GM12878 (cell line): ENCODE results near the gene PIEZO2. TPM values are rescaled to one million over a fixed set of nuclear protein-coding genes. Genes with fewer than 3 reads are reported as not detected.

Source experiments
- ATAC-seq: fragments of 200-7000 bp; cut with Tn5 transposase; 3 replicates; pipeline ENCODE4 v1.9.1; 2020; ENCODE audit warnings: mild to moderate bottlenecking, moderate library complexity
- BruUV-seq: library from RNA; stranded (reverse); fragments of 400-500 nt; replicated peaks from 2 replicates; lab custom pipeline; 2021; lab: Mats Ljungman, UMichigan
- CTCF ChIA-PET: fragments of 300-600 bp; sonication (Branson Sonifier 250); formaldehyde crosslinking; extraction: SDS; loops from one replicate; lab custom pipeline; 2021; ENCODE audit warnings: inconsistent platforms; lab: Yijun Ruan, JAX
- POLR2A ChIA-PET: fragments of 350-600 bp; formaldehyde crosslinking; extraction: SDS; loops from one replicate; lab custom pipeline; 2021; ENCODE audit warnings: inconsistent platforms; lab: Charles Lee
- RAD21 ChIA-PET: fragments of 300-600 bp; sonication (Branson Sonifier 250); formaldehyde crosslinking; loops from one replicate; lab custom pipeline; 2023; ENCODE audit warnings: antibody characterized with exemption; ENCODE audit not compliant: unreplicated experiment; lab: Charles Lee
- SMC1A ChIA-PET: fragments of 300-600 bp; sonication (Branson Sonifier 250); formaldehyde crosslinking; loops from one replicate; lab custom pipeline; 2023; ENCODE audit not compliant: unreplicated experiment, uncharacterized antibody; lab: Charles Lee
- DNase-seq: peaks from one replicate; pipeline ENCODE4 v3.0.0-alpha.2; 2011; ENCODE audit warnings: low read depth, low spot score
- FAIRE-seq: peaks from 3 replicates; lab custom pipeline; 2011; peaks lifted over from hg19 to GRCh38; lab: Jason Lieb, UNC
- H2AFZ ChIP-seq: 2 replicates; pipeline ENCODE4 v1.6.0; 2011; ENCODE audit warnings: low read depth, low read length, control low read depth; ENCODE audit not compliant: control insufficient read depth
- H3K27ac ChIP-seq: 2 replicates; pipeline ENCODE4 v1.5.1; 2011; ENCODE audit warnings: control low read depth; ENCODE audit not compliant: control insufficient read depth, insufficient read depth
- H3K27me3 ChIP-seq, 2 experiments: replicated peaks in 1 of 2; 2 replicates each; pipeline versions ENCODE4 v1.6.0 to v1.6.1; 2011; ENCODE audit warnings: low read length in 1 of 2; ENCODE audit not compliant: control insufficient read depth in 2 of 2, insufficient read depth in 2 of 2
- H3K36me3 ChIP-seq, 2 experiments: 2 replicates each; pipeline ENCODE4 v1.5.1; 2011; ENCODE audit warnings: low read length in 1 of 2; ENCODE audit not compliant: control insufficient read depth in 2 of 2, insufficient read depth in 2 of 2
- H3K4me1 ChIP-seq: 2 replicates; pipeline ENCODE4 v1.6.1; 2011; ENCODE audit warnings: mild to moderate bottlenecking, low read length, moderate library complexity, mixed read lengths; ENCODE audit not compliant: control insufficient read depth, insufficient read depth
- H3K4me2 ChIP-seq: 2 replicates; pipeline ENCODE4 v1.6.0; 2011; ENCODE audit warnings: control low read depth; ENCODE audit not compliant: control insufficient read depth, insufficient read depth
- H3K4me3 ChIP-seq: fragments of 200-600 bp; sonication (generic); 2 replicates; pipeline ENCODE4 v1.5.1; 2016
- H3K79me2 ChIP-seq: 2 replicates; pipeline ENCODE4 v1.6.0; 2011; ENCODE audit warnings: low read length; ENCODE audit not compliant: control insufficient read depth, insufficient read depth
- H3K9ac ChIP-seq: 2 replicates; pipeline ENCODE4 v1.8.0; 2011; ENCODE audit warnings: low read length, control low read depth, mixed read lengths; ENCODE audit not compliant: control insufficient read depth, insufficient read depth
- H3K9me3 ChIP-seq: replicated peaks from 3 replicates; pipeline ENCODE4 v1.5.1; 2011; ENCODE audit warnings: mild to moderate bottlenecking, low read length; ENCODE audit not compliant: control insufficient read depth, insufficient read depth
- H4K20me1 ChIP-seq: 2 replicates; pipeline ENCODE4 v1.6.0; 2011; ENCODE audit not compliant: control insufficient read depth, insufficient read depth
- CREB1 ChIP-seq: IDR thresholded peaks from 2 replicates; pipeline ENCODE4 v1.6.1; 2012; ENCODE audit warnings: low read depth, mild to moderate bottlenecking, inconsistent platforms
- CTCF ChIP-seq, 3 experiments: IDR thresholded peaks in 2 of 3; conservative IDR thresholded peaks in 1 of 3; 2 replicates each; pipeline ENCODE4 v1.5.1; 2011; ENCODE audit warnings: low read depth in 3 of 3, low read length in 3 of 3, mild to moderate bottlenecking in 3 of 3, control low read depth in 2 of 3, moderate library complexity in 2 of 3, inconsistent platforms in 1 of 3, mixed read lengths in 1 of 3; ENCODE audit not compliant: control insufficient read depth in 2 of 3, insufficient read depth in 1 of 3; ENCODE audit errors: extremely low read depth in 1 of 3
- DPF2 ChIP-seq: fragments of 450-650 bp; IDR thresholded peaks from 2 replicates; pipeline ENCODE4 v1.6.1; 2017; ENCODE audit warnings: mild to moderate bottlenecking
- EED ChIP-seq: sonication (generic); IDR thresholded peaks from 2 replicates; pipeline ENCODE4 v1.6.1; 2016; ENCODE audit warnings: antibody characterized with exemption, low read depth
- EP300 ChIP-seq, 2 experiments: fragments of 150-350 bp in 1 of 2; IDR thresholded peaks; 2 replicates each; pipeline ENCODE4 v1.6.1; 2011 to 2012; ENCODE audit warnings: low read depth in 2 of 2, low read length in 2 of 2, borderline replicate concordance in 1 of 2, improper control_type of control experiment in 1 of 2, inconsistent platforms in 1 of 2; ENCODE audit not compliant: control insufficient read depth in 1 of 2
- FOS ChIP-seq: IDR thresholded peaks from 3 replicates; pipeline ENCODE4 v1.6.1; 2011; ENCODE audit warnings: borderline replicate concordance; ENCODE audit not compliant: insufficient read length; ENCODE audit errors: extremely low read depth
- HDAC2 ChIP-seq: fragments of 200-600 bp; sonication (generic); IDR thresholded peaks from 2 replicates; pipeline ENCODE4 v1.6.1; 2017
- HDAC6 ChIP-seq: fragments of 200-600 bp; sonication (generic); IDR thresholded peaks from one replicate; pipeline ENCODE4 v1.8.0; 2017; ENCODE audit warnings: antibody characterized with exemption; ENCODE audit not compliant: unreplicated experiment
- MTA2 ChIP-seq: fragments of 450-650 bp; IDR thresholded peaks from 2 replicates; pipeline ENCODE4 v1.6.1; 2016; ENCODE audit warnings: low read depth, mild to moderate bottlenecking, moderate library complexity
- NR2C1 ChIP-seq: fragments of 450-650 bp; IDR thresholded peaks from 2 replicates; pipeline ENCODE4 v1.6.1; 2017; ENCODE audit warnings: antibody characterized with exemption, mild to moderate bottlenecking, moderate library complexity
- RELA ChIP-seq: fragments of 450-650 bp; IDR thresholded peaks from 2 replicates; pipeline ENCODE4 v1.8.0; 2014; ENCODE audit warnings: borderline replicate concordance; ENCODE audit not compliant: partially characterized antibody
- TCF12 ChIP-seq: IDR thresholded peaks from 2 replicates; pipeline ENCODE4 v1.6.1; 2011; ENCODE audit warnings: low read depth, mild to moderate bottlenecking, low read length
- YBX1 ChIP-seq: fragments of 450-650 bp; IDR thresholded peaks from 2 replicates; pipeline ENCODE4 v1.6.1; 2016; ENCODE audit warnings: antibody characterized with exemption
- ZNF24 ChIP-seq: fragments of 450-650 bp; IDR thresholded peaks from 2 replicates; pipeline ENCODE4 v1.6.1; 2017; ENCODE audit warnings: antibody characterized with exemption, mild to moderate bottlenecking
- WGBS: methylation state at CpG from one replicate; pipeline ENCODE4 v1.1.6; 2016; ENCODE audit warnings: low lambda C conversion rate; ENCODE audit not compliant: insufficient replicate concordance, insufficient coverage; ENCODE audit errors: missing lambda C conversion rate; 5-methylcytosine and 5-hydroxymethylcytosine counted together
- in situ Hi-C: fragments of 300-500 bp; cut with MboI; formaldehyde crosslinking; loops from 9 replicates; pipeline ENCODE4 v1.14.3; 2018; ENCODE audit warnings: mixed read lengths
- intact Hi-C: fragments of 100-400 bp; cut with micrococcal nuclease; formaldehyde crosslinking; loops from one replicate; pipeline ENCODE4 v1.14.2; 2022; ENCODE audit not compliant: unreplicated experiment
- polyA plus RNA-seq, 11 experiments: library from polyadenylated mRNA; depleted of rRNA in 4 of 11; unstranded in 6 of 11; stranded (reverse) in 5 of 11; fragments of >200 nt; fragmentation: Nextera tagmentation in 4 of 11; fragmentation: Illumina TruSeq in 1 of 11; extraction: Ambion mirVana in 4 of 11; extraction: Trizol in 1 of 11; gene quantifications; 1 replicate in 1 of 11; 2 replicates in 10 of 11; pipeline versions ENCODE4 v1.2.1 to v1.2.3, GENCODE V29; 2011 to 2016; ENCODE audit warnings: inconsistent platforms in 2 of 11, missing spikeins in 2 of 11, low read depth in 1 of 11
- total RNA-seq, 4 experiments: library from RNA; depleted of rRNA in 3 of 4; stranded (reverse); fragments of >200 nt in 3 of 4; fragmentation: Illumina TruSeq in 1 of 4; extraction: Trizol in 1 of 4; gene quantifications; 2 replicates each; pipeline versions ENCODE4 v1.2.1 to v1.2.3, GENCODE V29; 2013 to 2021
- TF ChIP-seq, protein P1 (sequence below): fragments of 450-650 bp; IDR thresholded peaks from 2 replicates; pipeline ENCODE4 v1.6.1; 2017; ENCODE audit warnings: mild to moderate bottlenecking

PIEZO2 gene
- total and polyA plus RNA-seq, 10 of the 15 experiments (the other 5 are each of a cell fraction or from before 2014, with no cell fraction given) = 6.7 to 42.3 (median 27.4) TPM

- no peak overlapping the region for H2AFZ ChIP-seq
- no peaks in the 10 kb centered on the region for H3K4me1 ChIP-seq
- intact Hi-C loops = no loop called here
- SMC1A ChIA-PET = interaction anchor here (1.0 to 1.3 kb wide), 6 partner anchors 17 to 52 kb away, joined by 3 to 5 read pairs (median 4); no protein-coding TSS in a partner anchor
- in situ Hi-C loops = no loop called here
- peaks cover under 1% of the 10 kb centered on the region for H3K79me2 ChIP-seq
- FAIRE-seq (no peak), ATAC-seq (no peak), DNase-seq (no peak)
- no peaks in the 10 kb centered on the region for H3K27me3 ChIP-seq
- no peak overlapping the region for H3K27ac ChIP-seq
- no peaks in the 10 kb centered on the region for H4K20me1 ChIP-seq
- no peak overlapping the region; the same call in 1 of the 2 replicates for H3K4me2 ChIP-seq
- no peaks in the 10 kb centered on the region for H3K36me3 ChIP-seq
- TF ChIP-seq YBX1 (no peak), MTA2 (no peak), CREB1 (no peak), HDAC2 (no peak), ZNF24 (no peak)
- BruUV-seq = no TSS peak
- peaks cover 22% of the 10 kb centered on the region for H3K9me3 ChIP-seq
- WGBS = 93% methylated on average over 2 of the region's 2 CpGs
- H3K9ac ChIP-seq = no peak overlapping the region
- H3K4me3 ChIP-seq = no peak overlapping the region
- POLR2A ChIA-PET = no interaction called here
- RAD21 ChIA-PET = interaction anchor here (0.9 kb wide), 1 partner anchor 39 kb away, joined by 3 read pairs; no protein-coding TSS in a partner anchor
- CTCF ChIA-PET = interaction anchor here (1.3 kb wide), 1 partner anchor 52 kb away, joined by 7 read pairs; no protein-coding TSS in a partner anchor
Measured at GRCh38 chr18:10989486-10989885, 159.9 kb downstream of the PIEZO2 start.

GRCh38 chr18:10985689-10986088, 163.7 kb downstream of the PIEZO2 start:
- Histone ChIP-seq H3K79me2 (peaks cover 7% of the 10 kb centered on the region), H4K20me1 (no peaks in the 10 kb centered on the region), H3K27me3 (no peaks in the 10 kb centered on the region), H3K27ac (no peak overlapping the region), H2AFZ (no peak overlapping the region), H3K36me3 (no peaks in the 10 kb centered on the region), H3K9me3 (peaks cover 22% of the 10 kb centered on the region), H3K4me1 (no peaks in the 10 kb centered on the region), H3K9ac (no peak overlapping the region), H3K4me3 (no peak overlapping the region), H3K4me2 (no peak overlapping the region)
- POLR2A ChIA-PET = no interaction called here
- in situ Hi-C loops (no loop called here), intact Hi-C loops (no loop called here)
- DNase-seq (no peak), ATAC-seq (no peak), FAIRE-seq (no peak)
- CTCF ChIA-PET = interaction anchor here (1.4 kb wide), 1 partner anchor 56 kb away, joined by 4 read pairs; no protein-coding TSS in a partner anchor
- RAD21 ChIA-PET = no interaction called here
- SMC1A ChIA-PET = interaction anchor here (0.8 to 1.5 kb wide), 3 partner anchors 12 to 57 kb away, joined by 3 to 5 read pairs (median 3); no protein-coding TSS in a partner anchor
- BruUV-seq = no TSS peak
- WGBS = 55% methylated on average over 2 of the region's 2 CpGs
- TF ChIP-seq CTCF (IDR thresholded peaks at IDR 0.05 in 2 of 3, conservative IDR thresholded peaks at IDR 0.05 in 1 of 3; ENCODE audit: control insufficient read depth in 2 of 3, extremely low read depth in 1 of 3, insufficient read depth in 1 of 3, low read depth in 3 of 3, low read length in 3 of 3) = no peak
- no peak for TF ChIP-seq NR2C1
- no peak for TF ChIP-seq HDAC6
- TF ChIP-seq DPF2 = no peak
- no peak for TF ChIP-seq EED
- TF ChIP-seq EP300 (IDR thresholded peaks at IDR 0.05; ENCODE audit: borderline replicate concordance in 1 of 2, control insufficient read depth in 1 of 2, low read depth in 2 of 2, low read length in 2 of 2) = no peak
- no peak for TF ChIP-seq TCF12
- TF ChIP-seq RELA = no peak
- TF ChIP-seq FOS = no peak
- TF ChIP-seq, protein P1, sequence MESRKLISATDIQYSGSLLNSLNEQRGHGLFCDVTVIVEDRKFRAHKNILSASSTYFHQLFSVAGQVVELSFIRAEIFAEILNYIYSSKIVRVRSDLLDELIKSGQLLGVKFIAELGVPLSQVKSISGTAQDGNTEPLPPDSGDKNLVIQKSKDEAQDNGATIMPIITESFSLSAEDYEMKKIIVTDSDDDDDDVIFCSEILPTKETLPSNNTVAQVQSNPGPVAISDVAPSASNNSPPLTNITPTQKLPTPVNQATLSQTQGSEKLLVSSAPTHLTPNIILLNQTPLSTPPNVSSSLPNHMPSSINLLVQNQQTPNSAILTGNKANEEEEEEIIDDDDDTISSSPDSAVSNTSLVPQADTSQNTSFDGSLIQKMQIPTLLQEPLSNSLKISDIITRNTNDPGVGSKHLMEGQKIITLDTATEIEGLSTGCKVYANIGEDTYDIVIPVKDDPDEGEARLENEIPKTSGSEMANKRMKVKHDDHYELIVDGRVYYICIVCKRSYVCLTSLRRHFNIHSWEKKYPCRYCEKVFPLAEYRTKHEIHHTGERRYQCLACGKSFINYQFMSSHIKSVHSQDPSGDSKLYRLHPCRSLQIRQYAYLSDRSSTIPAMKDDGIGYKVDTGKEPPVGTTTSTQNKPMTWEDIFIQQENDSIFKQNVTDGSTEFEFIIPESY = no peak
